Gastrocnemius medialis (tissue), 4 donors: ENCODE data around the gene MED13.

Source experiments
- POLR2A ChIP-seq, 2 donors: fragments of 450-650 bp; IDR thresholded peaks; one replicate each; pipeline ENCODE4 v1.6.1; 2017; ENCODE audit warnings: antibody characterized with exemption in 2 of 2, mild to moderate bottlenecking in 2 of 2, moderate library complexity in 2 of 2
- TF ChIP-seq, protein P1 (sequence below), 5 experiments: fragments of 450-650 bp in 3 of 5; fragments of 200-600 bp in 2 of 5; sonication (generic) in 2 of 5; IDR thresholded peaks in 4 of 5; conservative IDR thresholded peaks in 1 of 5; 1 replicate in 4 of 5; 2 replicates in 1 of 5; pipeline ENCODE4 v1.5.1; 2016 to 2019; ENCODE audit warnings: antibody characterized with exemption in 5 of 5, mild to moderate bottlenecking in 3 of 5, moderate library complexity in 3 of 5

DNA sequence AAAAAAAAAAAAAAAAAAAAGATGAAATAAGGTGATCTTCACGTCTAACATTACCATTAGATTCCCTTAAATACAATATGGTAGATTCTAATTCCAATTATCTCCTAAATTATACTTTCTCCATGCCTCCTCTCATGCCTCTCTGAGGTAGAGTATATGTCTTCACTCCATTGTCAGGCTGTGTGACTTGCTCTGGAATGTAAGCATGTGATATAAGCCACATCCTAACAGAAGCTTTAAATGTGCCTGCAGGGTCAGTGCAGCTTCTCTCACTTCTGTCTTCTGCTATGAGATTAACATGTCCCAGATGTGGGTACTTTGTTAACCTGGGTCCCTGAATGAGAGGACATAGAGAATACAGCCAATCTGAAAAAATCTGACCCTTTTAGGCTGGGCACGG lies 32.6 kb downstream of the MED13 start:
- TF ChIP-seq, protein P1, sequence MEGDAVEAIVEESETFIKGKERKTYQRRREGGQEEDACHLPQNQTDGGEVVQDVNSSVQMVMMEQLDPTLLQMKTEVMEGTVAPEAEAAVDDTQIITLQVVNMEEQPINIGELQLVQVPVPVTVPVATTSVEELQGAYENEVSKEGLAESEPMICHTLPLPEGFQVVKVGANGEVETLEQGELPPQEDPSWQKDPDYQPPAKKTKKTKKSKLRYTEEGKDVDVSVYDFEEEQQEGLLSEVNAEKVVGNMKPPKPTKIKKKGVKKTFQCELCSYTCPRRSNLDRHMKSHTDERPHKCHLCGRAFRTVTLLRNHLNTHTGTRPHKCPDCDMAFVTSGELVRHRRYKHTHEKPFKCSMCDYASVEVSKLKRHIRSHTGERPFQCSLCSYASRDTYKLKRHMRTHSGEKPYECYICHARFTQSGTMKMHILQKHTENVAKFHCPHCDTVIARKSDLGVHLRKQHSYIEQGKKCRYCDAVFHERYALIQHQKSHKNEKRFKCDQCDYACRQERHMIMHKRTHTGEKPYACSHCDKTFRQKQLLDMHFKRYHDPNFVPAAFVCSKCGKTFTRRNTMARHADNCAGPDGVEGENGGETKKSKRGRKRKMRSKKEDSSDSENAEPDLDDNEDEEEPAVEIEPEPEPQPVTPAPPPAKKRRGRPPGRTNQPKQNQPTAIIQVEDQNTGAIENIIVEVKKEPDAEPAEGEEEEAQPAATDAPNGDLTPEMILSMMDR (IDR thresholded peaks at IDR 0.05 in 4 of 5, conservative IDR thresholded peaks at IDR 0.05 in 1 of 5): no peak
- no peak for TF ChIP-seq POLR2A (IDR thresholded peaks at IDR 0.05)
